ENCODE results near the gene EMD.
"Not testable (repeated sequence)": the region's sequence is repeated elsewhere in the genome, so short reads cannot be mapped to it uniquely, and the experiment has no call there.

EMD gene

DNA sequence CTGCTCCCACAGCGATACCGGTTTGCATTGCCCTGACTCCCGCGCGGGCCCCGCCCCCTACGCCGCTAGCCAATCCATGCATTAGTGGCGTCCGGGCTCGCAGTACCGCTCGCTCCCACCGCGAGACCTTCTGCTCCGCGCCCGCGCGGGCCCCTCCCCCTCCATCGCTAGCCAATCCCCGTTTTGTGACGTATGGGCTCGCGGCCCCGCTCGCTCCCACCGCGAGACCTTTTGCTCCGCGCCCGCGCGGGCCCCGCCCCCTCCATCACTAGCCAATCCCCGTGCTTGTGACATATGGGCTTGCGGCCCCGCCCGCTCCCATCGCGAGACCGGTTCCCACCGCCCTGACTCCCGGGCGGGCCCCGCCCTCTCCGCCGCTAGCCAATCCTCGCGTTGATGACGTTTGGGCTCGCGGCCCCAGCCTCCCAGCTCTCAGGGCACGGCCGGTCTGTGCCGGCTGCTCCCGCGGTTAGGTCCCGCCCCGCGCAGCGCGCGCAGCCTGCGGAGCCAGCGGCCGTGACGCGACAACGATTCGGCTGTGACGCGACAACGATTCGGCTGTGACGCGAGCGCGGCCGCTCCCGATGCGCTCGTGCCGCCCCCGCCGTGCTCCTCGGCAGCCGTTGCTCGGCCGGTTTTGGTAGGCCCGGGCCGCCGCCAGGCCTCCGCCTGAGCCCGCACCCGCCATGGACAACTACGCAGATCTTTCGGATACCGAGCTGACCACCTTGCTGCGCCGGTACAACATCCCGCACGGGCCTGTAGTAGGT lies at the start of gene EMD:
TSS of gene EMD (plus strand) at position 497 of the 770 bp plus-strand sequence. CDS start at position 687, 190 bp downstream.
- peak; percentile 98 for DNase-seq

DNA sequence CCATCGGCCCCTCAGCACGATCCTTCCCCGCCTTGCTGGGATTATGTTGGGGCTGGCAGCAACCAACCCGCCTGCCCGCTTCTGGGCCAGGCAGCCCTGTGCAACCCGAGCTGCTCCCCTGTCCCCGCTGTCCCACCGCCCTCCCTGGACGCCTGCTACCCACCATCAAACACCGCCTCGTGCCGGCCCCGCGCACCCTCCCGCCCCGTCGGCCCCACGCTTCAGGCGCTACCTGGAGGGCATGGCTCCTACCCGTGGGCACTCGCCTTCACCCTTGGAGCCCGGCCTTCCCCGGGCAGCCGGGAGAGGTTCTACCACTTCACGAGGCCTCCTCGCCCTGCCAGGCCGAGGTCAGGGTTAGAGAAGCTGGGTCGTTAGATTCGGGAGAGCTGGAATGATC lies 46.5 kb upstream of the EMD start:
- DNase-seq, result no peak

DNA sequence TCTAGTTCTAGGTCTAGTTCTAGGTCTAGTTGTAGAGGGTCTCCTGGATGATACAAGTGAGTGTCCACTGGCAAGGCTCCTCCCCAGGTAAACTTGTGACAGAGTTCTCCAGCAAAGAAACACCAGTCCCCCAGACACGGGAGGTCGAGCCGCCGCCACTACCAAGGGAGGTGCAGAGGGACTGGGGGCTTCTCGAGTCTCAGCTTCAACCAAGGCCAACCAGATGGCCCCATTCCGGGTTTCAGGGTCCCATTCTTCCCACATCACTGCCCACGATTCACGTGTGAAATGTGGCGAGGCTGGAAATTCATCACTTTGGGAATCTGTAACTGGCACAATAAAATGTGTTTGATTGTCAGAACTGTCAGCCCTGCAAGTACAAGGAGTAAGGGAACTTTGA lies 46.0 kb upstream of the EMD start:
- no peak for DNase-seq

DNA sequence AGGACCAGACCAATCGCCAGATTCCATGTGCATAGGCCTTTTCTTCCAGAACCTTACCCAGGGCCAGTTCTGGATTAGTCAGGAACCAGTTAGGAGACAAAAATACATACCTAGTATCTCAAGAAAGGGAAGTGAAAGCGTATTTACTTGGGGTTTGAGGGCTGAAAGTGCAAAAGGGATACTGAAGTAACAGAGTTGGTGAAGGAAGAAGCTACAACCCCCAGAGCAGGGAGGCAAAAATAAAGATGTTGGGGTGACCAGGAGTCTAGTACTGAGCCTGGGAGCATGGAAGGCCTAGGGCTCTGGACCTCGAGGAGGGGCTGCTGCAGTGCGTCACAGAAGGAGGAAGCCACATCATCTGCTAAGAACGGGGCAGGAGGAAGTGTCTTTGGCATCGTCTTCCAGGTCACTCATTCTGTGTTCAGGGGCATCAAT lies 45.2 kb upstream of the EMD start:
- DNase-seq, result no peak

DNA sequence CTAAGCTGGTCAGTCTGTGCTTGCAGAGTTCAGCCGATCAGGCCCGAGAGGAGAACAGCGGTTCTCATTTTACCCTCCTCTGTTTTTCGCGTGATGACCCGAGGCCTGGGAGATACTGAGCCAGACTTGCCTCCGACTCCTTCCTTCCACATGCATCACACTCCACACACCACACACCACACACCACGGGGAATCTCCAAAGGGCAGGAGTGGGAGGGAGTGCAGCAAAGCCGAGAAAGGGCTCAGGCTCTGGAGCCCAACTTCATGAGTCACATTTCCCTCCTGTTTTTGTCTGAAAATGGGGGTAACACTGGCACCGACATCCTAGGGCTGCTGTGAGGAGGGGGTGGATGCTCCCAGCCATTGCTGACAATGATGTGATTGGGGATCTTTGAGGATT lies 44.6 kb upstream of the EMD start:
- no peak for DNase-seq

DNA sequence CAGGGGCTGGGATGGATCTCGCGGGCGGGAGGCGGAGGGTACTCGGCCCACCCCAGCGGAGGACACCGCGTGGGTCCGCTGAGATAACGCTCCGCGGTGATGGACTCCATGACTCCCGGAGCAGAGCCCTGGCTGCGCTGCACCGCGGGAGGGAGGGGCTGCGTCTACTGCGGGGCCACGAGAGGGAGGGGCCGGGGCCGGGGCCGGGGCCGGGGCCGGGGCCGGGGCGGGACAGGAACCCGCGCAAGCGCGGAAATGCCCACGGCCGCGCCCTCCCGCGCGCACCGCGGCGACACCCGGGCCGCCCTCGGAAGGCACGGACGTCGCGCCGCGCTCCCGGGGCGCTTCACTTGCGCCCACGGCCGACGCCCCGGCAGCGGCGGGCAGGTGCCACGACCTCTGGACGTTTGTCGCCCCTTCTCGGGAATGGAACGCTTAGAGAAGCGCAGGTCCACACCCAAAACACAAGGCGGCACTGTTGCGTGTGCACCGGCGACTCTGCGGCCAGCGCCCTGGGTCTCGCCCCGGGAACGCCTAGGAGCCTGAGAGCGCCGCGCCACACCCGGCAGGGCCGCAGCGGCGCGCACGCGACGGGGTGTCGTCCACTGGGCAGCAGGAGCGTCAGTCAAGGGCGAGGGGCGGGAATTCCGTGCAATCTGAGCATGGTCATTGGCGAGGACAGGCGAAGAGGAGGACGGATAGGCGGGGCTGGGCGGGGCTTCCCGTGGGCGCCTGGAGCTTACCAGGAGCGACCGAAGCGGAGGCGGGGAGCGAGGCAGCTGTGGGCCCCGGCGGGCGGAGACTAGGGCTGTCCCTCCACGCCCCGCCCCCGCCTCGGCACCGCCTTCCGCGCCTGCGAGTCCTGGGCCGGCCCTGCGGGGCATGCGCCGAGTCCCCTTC lies 37.4 kb upstream of the EMD start:
- DNase-seq, result not testable (repeated sequence)

DNA sequence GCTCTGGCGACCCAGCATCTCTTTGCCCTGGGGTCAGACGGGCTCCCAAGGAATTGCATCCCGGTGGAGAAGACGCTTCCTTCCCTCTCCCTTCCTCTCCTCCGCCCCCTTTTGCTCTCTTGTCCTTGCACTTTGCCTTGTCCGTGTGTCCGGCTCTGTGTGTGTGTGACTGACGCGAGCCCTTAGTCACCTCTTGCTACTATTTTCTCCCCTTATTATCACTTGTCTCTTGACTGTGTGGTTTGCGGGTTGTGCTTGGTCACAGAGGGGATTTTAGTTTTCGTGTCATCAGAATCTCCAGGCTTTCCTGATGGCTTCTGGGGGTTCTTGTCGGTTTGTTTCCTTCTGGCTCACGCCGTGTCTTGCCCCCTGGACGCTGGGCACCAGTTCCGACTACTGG lies 36.0 kb upstream of the EMD start:
- DNase-seq, result not testable (repeated sequence)

DNA sequence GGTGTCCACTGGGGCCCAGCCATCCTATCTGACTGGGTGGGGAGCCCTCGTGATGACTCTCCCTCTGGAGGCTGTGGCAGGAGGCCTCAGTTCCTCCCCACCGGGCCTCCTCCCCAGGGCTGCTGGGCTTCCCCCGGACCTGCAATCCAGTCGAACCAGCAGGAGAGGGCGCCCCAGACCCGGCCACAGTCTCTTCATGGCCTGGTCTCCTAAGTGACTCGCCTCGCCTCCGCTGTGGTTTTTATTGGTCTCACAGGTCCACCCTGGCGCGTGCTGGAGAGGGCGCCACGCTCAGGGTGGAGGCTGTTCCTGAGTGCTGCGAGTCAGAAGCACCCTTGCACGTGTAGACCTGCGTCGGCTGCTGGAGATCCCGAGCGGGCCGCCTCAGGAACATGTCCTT lies 35.5 kb upstream of the EMD start:
- not testable (repeated sequence) for DNase-seq

DNA sequence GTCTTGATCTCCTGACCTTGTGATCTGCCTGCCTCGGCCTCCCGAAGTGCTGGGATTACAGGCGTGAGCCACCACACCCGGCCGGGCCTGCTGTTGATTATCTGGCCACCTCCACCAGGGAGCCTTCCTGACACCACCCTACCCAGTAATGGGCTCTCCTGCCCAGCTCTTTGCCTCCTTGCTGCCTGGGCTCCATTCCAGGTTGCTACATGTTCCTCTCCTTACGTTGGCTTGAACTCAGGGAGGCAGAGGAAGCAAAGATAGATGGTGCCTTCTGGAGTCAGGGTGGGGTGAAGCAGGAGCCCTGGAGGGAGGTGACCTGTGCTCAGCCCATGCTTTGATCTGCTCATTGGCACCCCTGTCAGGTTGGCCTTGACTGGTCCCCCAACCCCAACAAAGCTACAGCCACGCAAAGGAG lies 31.0 kb upstream of the EMD start:
- DNase-seq, result no peak

DNA sequence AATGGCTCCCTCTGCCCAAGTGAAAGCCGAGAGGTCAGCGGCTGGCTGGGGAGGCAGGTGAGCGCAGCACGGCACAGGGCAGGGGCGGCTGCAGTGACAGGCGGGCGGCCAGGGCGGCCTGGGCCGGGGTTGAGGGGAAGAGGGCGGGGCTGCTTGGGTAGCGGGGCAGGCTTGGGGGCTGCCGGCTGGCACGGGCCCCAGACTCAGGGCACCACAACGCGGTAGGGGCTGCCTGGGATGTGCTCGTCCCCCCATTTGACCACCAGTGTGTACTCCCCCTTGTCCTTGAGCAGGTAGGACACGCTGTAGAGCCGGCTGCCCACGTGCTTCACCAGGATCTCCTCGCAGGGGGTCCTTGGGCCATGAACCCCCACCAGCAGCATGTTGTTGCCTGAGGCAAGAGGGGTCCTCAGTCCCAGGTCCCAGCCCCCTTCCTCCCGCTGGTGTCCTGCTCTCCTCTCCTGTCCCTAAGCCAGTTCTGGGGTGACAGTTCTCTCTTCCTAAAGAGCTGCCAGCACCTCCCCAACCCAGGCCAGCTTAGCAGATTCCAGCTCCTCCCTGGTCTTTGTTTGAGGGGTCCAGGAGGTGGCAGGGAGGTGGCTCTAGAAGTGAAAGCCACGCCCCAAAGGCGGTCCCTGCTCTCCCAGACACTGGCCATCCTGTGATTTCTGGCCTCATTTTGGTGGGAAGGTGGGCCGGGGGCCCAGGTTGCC lies 30.3 kb upstream of the EMD start:
- DNase-seq, result no peak

DNA sequence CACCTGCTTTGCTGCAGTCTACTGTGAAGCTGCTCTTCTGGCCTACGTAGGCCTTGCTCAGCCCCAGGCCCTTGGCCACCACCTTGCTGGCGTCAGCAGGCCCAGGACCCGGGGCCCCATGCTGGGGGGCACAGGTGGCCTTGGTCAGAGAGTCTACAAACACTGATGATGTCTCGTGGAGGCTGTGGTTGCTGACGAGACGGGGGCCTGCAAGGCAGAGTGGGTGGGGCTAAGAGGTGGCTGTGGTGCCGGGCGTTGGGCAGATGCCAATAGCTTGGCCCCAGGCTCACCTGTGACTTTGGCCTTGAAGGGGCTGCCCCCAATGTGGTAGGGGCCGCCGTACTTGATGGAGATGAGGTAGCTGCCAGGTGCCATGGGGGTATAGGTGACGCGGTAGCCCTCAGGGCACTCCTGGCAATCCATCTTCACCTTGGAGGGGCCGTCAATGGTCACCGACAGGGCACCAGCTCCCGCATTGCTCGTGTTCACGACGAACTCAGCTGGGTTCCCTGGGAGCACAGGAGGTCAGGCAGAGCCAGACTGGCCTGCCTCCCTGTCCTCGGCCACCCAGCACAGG lies 29.6 kb upstream of the EMD start:
- DNase-seq, result no peak

DNA sequence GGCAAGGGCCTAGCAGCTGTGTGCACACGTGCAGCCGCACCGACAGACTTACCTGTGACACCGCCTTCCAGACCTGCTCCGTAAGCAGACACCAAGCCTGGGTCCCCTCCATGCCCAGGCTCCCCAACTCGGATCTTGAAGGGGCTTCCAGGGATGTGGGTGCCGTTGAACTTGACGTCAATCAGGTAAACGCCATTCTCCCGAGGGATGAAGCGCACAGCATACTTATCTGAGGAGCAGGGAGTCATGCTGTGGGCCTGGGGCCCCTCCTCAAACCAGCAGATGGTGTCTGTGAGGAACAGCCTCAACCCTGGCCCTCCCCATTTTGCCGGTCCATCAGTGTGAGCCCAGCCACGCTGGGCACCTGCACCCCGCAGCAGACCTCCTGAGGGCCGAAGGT lies 29.1 kb upstream of the EMD start:
- DNase-seq, result no peak

DNA sequence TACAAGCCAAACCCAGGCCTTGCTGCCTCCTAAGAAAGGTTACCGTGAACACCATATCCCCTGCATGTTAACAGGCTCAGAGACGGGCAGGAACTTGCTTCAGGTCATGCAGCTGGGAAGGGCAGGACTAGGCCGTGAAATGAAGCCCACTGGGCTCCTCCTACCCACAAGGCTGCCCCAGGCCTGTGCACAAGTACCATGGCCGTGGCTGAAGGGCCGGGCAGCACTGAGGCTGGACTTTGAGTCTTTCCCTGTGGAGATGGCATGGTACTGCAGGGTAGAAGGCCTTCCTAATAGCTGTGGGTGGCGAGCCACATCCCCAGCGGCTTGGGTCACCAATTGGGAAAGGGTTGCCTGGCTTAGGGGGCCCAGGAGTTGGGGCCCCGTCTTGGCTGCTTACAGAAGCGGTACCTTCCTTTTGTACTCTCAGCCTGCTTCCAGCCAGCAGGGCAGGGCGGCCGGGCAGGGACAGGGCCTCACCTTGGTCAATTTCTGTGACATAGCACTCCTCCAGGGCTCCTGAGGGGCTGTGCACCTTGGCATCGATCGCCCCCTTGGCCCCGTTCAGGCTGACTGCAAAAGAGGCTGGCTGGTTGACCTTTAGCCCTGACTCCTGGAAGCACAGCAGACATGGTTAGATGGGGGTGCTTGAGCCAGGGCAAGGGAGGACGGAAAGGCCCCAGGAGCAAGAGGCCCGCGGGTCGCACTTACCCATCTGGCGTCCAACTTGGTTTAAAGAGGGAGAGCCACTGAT lies 28.5 kb upstream of the EMD start:
- DNase-seq, result no peak

DNA sequence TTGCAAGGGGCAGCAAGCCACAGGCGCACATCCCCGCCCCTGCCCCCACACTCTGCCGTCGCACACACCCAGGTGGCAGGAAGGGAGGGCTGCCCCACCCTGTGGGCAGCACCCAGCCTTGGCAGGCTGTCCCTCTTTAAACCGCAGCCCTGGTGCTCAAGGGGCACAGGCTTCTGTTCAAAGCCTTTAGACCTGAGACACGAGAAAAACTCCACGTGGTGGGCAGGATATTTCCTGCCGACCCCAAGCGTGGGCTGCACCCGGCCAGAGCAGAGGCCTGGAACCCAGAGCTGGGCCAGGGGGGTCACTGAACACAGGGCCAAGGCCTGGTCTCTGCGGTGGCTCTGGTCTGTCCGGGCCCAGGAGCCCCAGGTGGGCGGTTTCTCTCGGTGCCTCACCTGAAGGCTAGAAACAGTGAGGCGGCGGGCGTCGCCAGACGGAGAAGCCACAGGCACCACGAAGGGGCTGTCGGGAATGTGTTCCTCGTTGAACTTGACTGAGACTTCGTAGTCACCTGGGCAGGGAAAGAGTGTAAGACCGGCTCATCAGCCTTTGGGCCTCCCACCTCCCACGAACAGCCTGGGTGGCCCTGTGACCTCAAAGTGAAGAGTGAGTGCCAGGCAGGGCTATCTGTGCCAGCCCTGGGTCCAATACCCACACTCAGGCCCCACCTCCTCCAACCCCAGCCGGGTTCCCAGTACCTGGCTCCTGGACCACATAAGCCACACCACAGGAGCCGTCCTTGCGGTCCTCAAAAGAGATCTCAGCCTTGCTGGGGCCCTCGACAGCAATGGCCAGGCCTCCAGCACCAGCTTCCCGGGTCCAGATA lies 27.7 kb upstream of the EMD start:
- DNase-seq, result no peak

DNA sequence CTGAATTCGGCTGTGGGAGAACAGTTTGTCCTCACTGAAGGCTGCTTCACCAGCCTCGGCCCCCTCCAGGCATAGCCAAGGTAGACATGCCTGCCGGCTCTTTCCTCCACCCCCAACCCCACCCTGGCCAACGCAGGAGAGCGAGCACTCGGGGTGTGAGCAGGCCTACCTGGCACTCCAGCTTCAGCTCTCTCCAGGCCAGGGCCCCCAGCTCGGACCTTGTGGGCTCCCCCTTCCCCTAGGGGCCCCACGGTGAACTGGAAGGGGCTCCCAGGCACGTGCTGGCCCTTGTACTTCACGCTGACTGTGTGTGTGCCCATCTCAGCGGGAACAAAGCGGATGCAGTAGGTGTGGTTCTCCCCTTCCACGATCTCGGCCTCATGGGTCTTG lies 27.1 kb upstream of the EMD start:
- no peak for DNase-seq

DNA sequence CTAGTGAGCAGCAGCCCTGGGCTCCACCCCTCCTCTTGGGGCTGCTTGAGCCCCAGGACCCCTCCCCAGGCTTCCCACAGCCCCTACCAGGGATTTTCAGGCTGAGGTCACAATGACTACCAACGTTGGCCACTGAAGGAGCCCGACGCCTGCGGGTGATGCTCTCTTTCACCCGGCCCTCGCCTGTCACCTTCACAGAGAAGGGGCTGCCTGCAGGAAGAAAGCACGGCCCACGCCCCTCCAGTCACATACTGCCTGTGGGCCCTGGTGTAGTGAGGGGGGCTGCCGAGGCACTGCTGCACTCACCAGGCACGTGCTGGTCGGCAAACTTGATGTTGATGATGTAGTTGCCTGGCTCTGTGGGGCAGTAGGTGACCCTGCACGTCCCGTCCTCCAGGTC lies 26.6 kb upstream of the EMD start:
- no peak for DNase-seq

DNA sequence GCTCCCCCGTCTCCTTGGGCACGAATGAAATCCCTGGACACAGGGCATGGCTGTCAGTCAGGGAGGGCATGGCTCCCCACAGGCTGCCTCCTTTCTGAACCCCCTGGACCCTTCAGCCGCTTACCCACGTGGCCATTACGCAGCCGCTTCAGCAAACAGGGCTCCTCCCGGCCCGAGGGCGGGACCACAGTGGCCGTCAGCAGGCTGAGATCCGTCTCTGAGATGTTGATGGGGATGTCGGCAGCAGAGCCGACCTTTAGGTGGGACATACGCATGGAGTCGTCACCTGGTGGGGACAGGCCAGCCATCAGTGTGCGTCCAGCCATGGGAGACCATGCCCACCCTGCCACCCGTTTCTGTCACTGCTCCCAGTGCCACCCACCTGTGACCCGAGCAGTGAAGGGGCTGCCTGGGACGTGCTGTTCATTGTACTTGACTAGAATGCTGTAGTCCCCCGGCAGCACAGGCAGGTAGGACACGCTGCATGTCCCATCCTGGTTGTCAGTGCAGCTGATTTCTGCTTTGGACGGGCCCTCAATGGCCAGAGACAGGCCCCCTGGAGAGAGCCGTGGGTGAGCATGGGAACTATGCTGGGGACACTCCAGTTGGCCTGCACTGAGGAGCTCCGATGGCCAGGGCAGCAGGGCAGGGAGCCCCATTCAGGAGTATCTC lies 25.8 kb upstream of the EMD start:
- DNase-seq, result no peak

DNA sequence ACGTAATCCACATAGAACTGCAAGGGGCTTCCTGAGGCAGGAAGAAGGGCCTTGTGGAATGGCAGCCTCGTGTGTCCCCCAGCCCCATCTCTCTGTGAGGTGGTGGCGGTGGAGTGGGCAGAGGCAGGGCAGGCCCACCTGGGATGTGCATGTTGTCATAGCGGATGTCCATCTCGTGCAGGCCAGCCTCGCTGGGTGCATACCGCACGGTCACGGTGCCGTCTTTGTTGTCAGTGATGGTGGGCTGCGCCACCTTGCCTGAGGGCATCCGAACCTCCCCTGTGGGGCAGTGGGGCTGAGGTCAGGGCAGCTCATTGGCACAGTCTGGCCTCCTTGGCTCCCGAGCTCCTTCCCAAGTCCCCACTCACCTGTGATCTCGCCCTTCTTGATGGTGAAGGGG lies 25.1 kb upstream of the EMD start:
- no peak for DNase-seq

DNA sequence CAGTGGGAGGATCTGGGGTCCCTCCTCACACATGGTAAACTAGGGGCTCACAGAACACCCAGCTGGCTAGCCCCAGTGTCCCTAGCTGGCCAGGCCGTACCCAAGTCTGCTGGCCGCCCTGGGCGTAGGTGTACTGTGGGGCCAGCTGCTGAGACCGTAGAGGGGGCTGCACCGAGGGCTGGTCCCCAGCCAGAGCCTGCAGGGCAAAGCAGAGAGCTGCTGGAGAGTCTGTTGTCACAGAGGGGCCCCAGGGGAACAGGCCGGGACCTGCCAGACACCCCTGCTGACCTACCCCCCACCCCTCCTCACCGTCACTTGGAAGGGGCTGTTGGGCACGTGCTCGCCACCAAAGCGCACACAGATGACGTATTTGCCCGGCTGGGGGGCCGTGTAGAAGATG lies 24.6 kb upstream of the EMD start:
- no peak for DNase-seq

DNA sequence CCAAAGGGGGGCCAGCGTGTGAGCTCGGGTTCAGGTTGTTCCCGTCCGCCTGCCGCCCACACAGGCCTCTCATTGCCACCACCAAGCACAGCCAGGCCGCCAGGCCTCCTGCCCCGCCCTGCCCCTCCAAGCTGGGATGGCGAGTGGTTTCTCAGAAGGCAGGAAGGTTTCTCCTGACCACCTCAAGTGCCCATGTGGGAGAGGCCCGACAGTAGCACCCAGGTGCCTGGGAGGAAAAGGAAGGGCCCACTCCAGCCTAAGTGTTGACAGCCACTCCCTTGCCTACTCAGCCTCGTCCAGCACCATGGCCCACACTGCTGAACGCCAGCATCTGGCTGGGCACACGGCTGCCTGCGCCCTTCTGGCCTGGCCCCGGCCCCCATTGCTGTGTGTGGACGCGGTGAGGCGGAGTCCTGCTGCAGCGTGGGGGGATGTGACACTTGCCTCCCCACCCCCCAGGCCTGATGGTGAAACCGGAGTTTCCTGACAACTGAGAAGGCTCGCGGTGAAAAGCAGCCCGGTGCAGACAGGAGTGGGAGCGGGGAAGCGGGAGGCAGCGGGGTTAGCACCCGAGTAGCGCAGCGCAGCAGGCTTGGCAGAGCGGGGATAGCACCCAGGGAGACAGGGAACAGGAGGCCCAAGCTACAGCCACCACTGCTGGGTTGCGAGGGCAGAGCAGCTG lies 23.9 kb upstream of the EMD start:
- DNase-seq, result no peak

Measured in NCI-H2029 (cell line).